Activated T-helper 1 cell treated with anti-CD3 and anti-CD28 coated beads, Interleukin-2, amount 50 U/mL, for 16 hours (primary cell): ENCODE results near the gene MSX2.
"Not testable (repeated sequence)": the region's sequence is repeated elsewhere in the genome, so short reads cannot be mapped to it uniquely, and the experiment has no call there.

Experiments used
- DNase-seq, 2 donors: peaks; one replicate each; pipeline ENCODE4 v3.0.0-alpha.2; 2020; ENCODE audit warnings: low read depth in 1 of 2, low spot score in 1 of 2

Gene MSX2

GRCh38 chr5:174732036-174733020, 7.9 kb downstream of the MSX2 start:
- no peak for DNase-seq

GRCh38 chr5:174733091-174733690, 8.8 kb downstream of the MSX2 start:
- no peak for DNase-seq

GRCh38 chr5:174733836-174734235, 9.5 kb downstream of the MSX2 start:
- no peak for DNase-seq

GRCh38 chr5:174734571-174735497, 10.5 kb downstream of the MSX2 start:
- no peak for DNase-seq

GRCh38 chr5:174735498-174736330, 11.3 kb downstream of the MSX2 start:
- no peak for DNase-seq

GRCh38 chr5:174736331-174736721, 11.9 kb downstream of the MSX2 start:
- no peak for DNase-seq

GRCh38 chr5:174736777-174737176, 12.4 kb downstream of the MSX2 start:
- DNase-seq: no peak

GRCh38 chr5:174737330-174737729, 12.9 kb downstream of the MSX2 start:
- DNase-seq: no peak

- no peak for DNase-seq
Measured at GRCh38 chr5:174741352-174741751, 17.0 kb downstream of the MSX2 start.

GRCh38 chr5:174744896-174745295, 20.5 kb downstream of the MSX2 start:
- DNase-seq: no peak

GRCh38 chr5:174745590-174746103, 21.3 kb downstream of the MSX2 start:
- no peak for DNase-seq

- no peak for DNase-seq
Measured at GRCh38 chr5:174750711-174751110, 26.3 kb downstream of the MSX2 start.

GRCh38 chr5:174751154-174752000, 27.0 kb downstream of the MSX2 start:
- no peak for DNase-seq

GRCh38 chr5:174752121-174752520, 27.7 kb downstream of the MSX2 start:
- DNase-seq: no peak

GRCh38 chr5:174755106-174755505, 30.7 kb downstream of the MSX2 start:
- no peak for DNase-seq

- DNase-seq: no peak
Measured at GRCh38 chr5:174759091-174759490, 34.7 kb downstream of the MSX2 start.

GRCh38 chr5:174760721-174761120, 36.3 kb downstream of the MSX2 start:
- DNase-seq: no peak

- DNase-seq: not testable (repeated sequence)
Measured at GRCh38 chr5:174761341-174761740, 37.0 kb downstream of the MSX2 start.

GRCh38 chr5:174764309-174764708, 39.9 kb downstream of the MSX2 start:
- DNase-seq: no peak
